HG03520 (cell line): Measurements from ENCODE around the gene LDLRAD4.

Experiments used
- ATAC-seq: cut with Tn5 transposase; IDR thresholded peaks from one replicate; pipeline ENCODE4 v1.9.1; 2021; ENCODE audit warnings: mild to moderate bottlenecking, moderate library complexity; ENCODE audit not compliant: unreplicated experiment

LDLRAD4 gene

DNA sequence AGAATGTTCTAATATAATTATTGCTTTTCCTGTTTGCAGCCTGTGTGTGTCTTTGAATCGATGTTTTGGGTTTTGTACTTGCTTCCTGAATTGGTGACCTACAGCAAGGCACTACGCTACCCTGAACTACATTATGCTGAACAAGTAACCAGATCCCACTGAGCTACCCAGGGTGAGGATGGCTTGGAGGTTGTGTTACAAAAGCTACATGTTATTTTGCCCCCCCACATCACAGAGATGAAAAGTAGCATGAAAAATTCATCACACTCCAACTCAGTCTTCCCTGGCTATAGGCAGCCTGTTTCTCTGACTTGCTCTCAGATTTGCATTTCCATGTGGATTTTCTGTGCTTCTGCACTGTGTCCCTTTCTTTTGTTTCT is 162.1 kb downstream of the LDLRAD4 start:
- ATAC-seq, result no peak

DNA sequence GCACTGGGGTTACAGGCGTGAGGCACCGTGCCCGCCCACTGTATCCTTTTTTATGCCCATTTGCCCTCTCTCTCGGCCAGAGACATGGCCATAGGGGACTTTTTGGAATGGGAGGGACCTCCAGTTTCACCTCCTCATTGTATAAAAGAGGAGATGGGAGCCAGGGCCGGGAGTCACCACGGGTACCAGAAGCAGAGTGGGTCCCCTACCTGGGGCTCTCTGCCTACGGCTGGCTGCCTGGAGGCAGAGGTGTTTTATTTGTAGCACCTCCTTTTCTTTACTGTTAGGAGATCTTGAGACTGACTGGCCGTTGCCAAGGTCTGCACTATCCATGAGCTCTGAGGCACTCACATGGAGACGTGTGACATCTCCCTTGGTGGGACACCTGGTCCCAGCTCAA is 162.8 kb downstream of the LDLRAD4 start:
- ATAC-seq, result no peak

DNA sequence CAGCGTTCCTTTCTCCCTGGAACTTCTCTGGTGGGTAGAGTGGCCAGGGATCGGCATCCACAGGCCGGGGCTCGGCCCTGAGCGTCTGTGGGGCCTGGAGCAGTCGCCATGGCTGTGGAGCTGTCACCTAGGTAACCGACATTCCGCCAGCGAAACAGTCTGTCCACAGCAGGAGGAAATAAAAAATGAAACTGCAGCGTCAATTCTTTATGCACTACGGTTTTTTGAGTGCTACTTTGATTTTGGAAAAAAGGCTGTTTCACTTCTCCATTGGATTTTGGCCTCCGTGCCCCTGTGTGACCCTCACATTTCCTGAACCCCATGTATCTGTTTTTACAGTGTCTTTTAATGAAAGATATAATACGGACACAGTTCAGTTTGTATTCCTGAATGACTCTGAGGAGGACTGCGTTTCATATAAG is 163.4 kb downstream of the LDLRAD4 start:
- ATAC-seq, result peak; percentile 46

DNA sequence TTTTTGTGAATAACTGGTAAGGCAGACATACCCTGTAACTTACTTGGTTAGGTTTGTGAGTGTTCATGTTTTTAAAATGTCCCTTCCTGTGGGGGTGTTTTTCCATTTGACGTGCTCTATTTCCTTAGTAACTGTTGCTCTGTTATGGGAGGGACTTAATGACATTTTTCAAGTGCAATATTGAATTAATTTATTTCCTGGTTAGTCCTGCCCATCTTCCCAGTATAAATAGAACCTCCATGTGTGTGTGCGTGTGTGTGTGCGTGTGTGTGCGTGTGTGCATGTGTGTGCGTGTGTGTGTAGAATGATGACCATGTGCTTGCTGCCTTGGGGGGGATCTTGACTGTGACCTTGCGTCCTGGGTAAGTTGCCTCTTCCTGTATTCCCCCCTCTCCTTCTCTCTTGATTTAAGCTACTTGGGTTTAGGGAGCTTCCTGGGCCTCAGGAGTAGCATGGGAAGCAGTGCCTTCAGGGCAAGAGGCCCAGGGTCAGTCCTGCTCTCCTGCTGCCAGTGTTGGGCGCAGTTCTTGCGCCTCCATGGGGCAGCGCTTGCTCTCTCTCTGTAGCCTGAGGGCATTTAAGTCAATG is 163.9 kb downstream of the LDLRAD4 start:
- ATAC-seq, result peak; percentile 21

DNA sequence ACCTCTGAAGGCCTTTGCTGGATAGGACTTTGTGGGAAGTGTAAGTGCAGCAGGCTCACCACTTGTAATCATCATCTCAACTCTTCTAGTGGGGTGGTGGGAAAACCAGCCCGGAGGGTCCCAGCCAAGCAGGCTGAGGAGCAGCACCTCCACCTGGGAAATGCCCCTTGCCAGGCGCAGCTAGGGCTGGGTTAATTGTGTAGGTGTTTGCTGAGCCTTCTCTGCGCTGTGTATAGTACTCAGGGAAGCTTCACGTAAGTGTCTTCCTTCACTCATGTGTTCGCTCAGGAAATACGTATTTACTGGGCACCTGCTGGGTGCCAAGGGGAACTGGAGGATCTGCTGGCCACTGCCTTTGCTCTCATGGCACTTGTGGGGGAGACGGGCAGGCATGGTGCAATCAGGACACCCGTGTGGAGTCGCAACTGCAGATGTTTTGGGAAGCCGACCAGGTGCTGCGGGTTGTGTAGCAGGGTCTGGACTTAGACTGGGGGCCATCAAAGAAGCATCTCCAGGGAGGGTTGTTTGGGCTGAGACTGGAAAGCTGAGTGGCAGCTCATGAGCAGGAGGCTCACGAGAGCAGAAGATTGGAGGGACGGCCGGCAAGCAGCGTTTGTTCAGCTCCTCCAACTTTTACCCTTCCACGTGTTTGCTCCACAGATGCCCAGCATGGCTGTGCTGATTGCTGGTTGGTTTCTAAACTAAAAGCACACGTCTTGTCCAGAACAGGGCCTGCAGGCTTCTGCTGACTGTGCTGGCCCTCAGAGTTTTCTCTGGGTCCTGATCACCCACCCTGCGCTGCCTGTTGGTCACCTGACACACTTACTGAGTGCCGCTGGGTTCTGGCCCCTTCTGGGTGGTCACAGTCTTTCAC is 164.6 kb downstream of the LDLRAD4 start:
- ATAC-seq, result no peak

DNA sequence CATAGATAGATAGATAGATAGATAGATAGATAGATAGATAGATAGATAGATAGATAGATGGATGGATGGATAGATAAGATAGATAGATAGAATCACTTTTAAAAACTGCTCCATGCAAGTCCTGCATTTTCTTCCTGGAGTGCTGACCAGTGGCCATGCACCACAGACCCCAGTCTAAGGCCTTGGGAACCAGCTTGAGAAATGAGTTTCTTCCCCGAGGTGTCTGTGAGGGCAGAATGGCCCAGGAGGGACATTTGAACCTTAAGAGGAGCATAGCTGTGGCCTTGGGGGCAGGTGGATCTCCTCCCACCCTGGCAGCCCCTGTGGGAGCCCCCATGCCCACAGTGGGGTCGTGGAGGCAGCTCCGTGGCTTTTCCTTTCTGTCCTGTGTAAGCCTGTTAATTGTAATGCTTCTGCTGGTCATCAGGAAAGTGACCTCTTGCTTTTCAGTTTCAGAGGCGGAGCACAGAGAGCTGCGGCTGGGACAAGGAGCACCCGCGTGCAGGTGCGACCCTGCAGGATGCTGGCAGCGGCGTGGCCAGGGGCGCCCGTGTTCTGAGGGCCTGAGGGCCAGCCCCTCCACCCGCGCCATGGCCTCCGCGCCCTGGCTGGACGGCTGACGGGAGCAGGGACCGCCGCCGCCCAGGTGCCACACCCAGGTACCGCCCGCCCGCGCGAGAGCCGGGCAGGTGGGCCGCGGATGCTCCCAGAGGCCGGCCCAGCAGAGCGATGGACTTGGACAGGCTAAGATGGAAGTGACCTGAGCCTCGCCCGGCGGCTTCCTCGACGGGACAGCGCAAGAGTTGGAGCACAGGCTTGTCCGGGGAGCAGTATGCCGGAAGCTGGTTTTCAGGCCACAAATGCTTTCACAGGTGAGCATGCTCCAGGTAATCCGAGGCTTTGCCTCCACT is 168.6 kb downstream of the LDLRAD4 start:
- ATAC-seq, result no peak

DNA sequence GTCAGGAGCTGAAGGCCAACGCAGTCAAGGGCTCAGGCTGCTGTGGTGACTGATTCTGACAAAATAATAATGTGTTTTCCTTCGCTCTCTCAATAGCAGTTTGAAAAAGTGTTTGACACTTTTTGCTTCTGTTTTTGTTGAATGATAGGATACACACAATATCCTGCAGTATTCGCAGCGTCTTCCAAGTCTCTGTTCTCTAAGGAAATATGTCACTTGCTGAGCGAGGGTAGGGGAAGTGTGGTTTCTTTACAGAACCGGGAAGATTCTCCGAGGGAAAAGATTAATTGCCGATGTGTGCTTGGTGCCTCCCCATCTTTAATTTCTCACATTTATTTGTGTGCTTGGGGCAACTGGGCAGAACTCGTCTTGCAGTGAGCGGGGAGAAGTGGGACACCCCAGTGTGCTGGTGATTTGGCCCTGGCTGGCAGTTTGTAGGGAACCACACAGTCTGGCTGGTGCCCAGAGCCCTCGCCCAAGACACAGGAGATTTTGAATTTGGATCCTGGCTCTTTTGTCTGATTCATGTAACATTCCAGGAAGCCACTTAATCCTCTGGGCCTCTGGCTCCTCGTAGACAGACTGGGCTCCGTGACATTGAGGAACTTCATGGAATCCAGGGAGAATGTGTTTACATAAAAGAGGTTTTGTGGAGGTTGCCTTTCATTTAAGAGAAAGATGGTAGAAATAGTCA is 169.4 kb downstream of the LDLRAD4 start:
- no peak for ATAC-seq

DNA sequence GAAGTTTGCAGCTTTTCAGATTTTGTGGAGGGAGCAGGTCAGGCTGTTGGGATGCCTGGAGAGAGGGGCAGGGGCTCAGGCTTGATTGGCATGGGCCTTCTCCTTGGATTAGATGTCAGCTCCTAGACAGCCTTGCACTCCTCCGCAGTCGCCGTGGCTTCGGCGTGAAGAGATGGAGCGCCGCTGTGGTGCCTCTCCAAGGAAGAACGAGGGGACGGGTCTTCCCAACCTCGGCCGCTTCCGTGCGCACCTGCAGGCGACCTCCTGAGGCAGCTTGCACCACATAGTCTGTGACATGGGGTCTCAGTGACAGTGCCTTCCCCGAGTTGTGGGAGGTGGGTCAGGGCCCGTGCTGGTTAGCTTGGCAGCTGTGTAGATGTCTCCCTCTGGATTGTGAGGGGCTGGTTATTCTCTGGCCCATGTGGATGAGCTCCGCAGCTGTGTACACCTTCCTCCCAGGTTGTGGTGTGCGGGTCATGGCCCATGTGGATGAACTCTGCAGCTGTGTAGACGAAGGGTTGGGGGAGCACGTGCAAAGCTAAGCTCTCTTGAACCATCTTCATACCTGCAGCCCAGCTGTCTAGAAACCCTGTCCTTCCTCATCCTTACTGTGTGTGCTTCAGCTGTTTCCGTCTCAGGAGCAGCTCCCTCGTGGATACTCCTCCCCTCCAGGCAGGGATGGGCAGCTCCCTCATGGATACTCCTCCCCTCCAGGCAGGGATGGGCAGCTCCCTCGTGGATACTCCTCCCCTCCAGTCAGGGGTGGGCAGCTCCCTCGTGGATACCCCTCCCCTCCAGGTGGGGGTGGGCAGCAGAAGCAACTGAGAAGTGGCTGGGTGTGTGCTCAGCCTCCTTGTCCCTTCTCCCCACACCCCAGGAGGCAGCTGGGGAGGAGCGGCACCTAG is 170.3 kb downstream of the LDLRAD4 start:
- ATAC-seq, result no peak

DNA sequence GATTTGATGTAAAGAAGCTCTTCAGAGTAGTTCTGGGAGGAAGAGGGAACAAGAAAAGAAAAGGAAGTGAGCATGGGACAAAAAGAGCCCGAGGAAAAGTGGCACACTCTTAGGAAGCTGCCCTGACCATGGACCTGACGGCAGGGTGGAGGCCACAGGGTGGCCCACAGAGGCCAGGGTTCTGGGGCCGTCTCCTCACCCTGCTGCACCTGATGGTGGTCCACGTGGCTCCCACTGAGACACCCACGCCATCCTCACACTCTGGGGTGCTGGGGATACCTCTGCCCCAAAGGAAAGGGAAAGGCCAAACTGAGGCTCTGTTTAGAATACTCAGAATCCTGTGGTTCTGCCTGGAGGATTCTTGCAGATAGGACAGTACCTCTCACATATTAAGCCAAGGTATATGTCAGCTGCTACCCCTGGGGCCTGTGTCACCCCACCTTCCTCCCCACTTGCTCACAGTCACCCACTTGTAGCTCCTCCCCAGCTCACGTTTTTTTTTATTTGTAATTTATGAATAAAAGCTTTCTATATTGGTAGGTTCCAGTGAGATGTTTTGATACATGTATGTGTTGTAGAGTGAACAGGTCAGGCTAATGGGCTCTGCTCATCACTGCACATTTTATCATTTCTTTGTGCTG is 171.1 kb downstream of the LDLRAD4 start:
- ATAC-seq, result no peak

DNA sequence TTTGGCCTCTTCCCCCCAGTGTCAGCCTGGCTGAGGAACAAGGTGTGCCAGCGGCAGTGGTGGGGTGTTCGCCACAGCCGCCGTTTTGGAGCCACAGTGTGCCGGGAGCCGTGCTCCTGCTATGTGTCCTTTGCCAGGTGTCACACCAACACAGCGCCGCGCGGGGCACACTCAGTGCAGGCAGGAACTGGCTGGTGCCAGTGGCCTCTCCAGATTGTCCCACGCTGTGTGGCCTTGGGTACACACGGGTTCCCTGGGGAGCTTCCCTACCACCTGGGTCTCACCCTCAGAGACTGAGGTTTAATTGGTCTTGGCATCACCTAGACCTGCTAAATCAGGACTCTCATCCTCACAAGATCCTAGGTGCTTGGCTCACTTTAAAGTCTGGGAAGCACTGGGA is 171.6 kb downstream of the LDLRAD4 start:
- no peak for ATAC-seq

DNA sequence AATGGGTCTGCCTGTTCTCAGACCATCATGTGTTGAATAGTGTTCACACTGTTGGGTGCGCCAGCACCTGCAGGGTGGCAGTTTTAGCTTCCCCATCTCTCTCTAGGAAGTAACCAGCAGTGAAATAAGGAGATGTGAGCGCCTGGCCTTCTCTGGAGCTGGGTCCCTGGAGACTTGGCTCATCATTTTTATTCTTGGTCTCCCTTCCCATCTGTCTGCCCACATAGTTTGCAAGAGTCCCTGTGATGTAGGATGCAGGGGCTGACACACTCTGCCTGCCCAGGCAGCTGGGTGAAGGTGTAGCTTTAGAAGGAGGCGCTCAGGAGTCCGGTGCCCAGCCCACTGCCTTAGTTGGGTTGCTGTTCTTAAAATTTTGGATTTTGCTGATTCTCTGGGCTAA is 172.2 kb downstream of the LDLRAD4 start:
- no peak for ATAC-seq

DNA sequence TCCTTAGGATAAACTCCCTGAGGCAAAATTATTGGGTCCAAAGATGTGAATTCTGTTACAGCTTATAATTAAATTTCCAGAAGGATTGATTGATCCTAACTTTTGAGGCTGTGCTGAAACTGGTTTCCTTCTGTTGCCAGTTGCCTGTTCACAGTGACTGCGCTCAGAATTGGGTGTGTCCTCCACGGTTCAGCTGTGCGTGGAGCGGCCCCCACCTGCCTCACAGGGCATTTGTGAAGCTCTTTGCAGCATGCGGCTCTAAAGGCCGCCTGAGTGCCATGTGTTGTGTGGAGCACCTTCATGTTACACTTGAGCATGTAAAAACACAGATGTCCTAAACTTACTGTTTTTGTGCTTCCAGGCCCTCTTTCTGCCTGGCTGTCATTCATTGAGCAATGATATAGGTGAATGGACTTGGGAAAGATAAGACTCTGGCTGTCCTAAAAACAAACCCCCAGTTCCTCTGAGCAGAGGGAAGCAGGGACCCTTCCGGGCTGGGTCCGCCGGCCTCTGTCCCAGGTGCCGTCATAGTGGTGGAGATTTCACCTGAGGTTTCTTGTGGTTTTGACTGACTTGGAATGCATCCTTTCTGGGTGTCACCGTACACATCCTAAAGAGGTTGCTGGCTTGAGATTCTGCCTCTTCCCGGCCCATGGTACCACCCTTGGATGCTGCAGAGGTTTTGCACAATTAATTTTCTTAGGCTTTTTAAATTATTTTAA is 173.6 kb downstream of the LDLRAD4 start:
- no peak for ATAC-seq

DNA sequence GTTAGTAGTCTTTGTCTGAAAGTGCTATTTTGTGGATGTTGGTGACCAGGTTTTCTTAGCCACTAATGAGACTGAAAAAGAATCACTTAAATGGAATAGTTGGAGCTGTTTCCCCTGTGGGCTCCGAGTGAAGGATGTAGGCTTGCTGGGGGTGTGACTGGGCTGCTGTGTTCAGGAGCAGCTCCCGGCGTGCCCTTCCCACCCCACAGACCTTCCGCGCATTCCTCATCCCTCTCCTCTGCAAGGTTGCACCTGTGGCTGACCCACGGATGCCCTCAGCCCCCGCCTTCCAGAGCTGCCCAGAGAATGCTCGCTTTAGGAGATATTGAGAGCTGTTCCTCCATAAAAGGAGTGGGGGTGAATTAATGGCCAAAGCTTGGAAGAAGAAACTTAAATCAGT is 174.3 kb downstream of the LDLRAD4 start:
- no peak for ATAC-seq

DNA sequence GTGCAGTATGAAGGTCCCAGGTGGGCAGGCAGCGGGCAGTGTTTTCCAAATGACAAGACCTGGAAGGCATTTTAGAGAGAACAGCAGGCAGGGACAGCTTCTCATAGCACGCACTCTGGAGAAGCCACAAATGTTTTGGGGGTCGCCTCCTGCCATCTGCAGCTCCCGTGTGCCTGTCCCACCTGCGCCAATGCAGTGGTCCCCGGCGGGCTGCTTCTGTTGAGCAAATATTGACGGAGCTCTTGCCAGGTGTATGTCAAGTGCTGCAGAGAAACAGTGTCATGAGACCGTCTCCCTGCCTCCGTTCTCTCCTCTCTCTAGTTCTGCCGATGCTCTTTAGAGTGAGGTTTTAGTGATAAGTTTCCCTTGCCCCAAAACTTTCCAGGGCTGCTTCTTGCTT is 174.8 kb downstream of the LDLRAD4 start:
- ATAC-seq, result no peak

DNA sequence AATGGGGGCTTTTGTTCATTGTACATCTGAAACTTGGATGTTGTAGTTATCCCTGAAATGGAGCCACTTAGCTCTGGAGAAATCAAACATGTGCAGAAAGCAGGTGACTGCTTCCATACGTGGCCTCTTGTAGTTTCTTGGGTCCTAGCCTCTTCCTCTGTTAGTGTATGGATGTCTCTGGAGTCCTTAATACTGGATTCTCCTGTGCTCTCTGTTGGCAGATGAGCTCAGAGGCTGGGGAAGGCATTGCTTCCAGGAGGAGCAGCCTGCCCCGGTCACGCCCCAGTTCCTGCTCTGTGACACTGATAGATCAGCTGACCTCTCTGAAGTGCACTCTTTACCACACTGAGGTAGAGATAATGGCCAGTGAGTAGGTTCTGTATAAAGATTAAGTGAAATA is 176.2 kb downstream of the LDLRAD4 start:
- no peak for ATAC-seq

DNA sequence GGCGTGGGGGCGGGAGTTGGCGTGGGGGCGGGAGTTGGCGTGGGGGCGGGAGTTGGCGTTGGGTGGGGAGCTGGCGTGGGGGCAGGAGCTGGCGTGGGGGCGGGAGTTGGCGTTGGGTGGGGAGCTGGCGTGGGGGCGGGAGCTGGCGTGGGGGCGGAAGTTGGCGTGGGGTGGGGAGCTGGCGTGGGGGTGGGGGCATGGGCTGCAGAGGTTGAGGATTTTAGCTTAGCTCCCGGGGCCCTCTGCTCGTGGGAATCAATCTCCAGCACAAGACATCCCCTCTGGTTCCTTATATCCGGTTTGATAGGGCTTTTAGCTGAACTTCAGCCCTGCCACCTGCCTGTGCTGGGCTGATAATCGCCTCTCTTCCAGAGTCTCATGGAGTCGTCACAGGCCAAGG is 177.0 kb downstream of the LDLRAD4 start:
- ATAC-seq, result no peak

DNA sequence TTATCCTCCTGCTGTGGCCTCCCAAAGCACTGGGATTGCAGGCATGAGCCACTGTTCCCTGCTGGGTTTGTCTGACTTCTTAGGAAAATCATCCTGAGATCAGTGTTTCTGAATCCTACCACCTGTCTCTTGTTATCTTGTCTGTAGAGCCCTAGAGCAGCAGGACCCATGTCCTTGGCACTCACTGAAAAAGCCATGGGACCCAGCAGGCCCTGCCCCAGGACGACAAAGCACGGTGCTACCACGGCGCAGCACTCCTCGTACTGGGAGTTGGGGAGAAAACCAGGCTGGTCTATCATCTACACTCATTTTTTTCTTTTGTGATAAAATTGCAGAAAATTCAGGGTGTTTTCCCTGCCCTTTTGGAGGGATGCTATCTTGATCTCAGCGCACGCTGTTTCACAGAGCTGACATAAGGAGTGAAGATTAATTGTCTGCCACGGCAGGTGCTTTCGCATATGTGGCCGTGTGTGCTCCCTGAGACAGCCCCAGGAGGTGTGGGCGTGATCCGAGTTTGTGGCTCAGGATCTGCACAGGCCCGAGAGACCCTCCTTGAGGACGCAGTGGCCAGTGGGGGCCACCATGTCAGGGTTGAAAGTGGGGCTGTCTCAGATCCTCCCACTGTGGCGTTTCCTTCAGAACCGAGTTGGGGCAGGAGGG is 179.1 kb downstream of the LDLRAD4 start:
- ATAC-seq, result no peak

DNA sequence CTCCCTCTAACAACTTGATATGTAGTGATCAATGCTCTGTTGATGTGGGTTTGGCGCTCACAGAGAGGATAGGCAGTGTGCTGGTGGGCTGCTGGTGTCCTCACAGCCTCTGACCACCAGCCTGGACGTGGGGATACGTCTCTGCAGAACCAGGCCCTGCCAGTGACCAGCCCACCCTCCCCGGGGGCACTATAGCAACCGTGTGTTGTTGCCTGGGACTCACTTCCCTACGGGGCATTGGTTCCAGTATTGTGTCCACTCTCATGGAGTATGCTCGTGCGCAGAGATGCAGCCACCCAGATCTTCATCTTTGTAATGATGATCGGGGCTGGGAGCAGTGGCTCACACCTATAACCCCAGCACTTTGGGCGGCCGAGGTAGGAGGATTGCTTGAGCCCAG is 180.1 kb downstream of the LDLRAD4 start:
- no peak for ATAC-seq
